IPS DF 4.7 (cell line): Measurements from ENCODE around the gene FYCO1.

ENCODE experiments used
- DNase-seq: peaks from one replicate; pipeline ENCODE4 v3.0.0-alpha.2; 2013; ENCODE audit warnings: low spot score; ENCODE audit errors: extremely low read depth

FYCO1 gene

DNA sequence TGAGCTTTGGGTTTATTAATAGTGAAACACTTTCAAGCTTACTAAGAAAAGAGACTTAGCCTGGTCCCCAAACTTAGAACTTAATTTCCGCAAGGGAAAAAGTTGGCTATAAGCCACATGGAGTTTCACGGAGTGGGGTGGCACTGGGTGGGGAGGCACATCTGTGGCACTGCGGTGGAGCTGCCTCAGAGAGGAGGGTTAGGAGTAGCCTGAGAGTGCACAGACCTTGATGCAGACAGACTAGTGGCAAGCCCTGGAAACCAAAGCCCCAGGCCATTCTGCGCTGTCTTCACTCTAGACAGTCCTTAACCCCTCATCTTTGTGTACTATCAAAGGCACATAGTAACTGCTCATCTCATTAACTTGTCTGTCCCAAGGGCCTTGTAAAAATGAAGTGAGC is 30.4 kb downstream of the FYCO1 start:
- DNase-seq = no peak

DNA sequence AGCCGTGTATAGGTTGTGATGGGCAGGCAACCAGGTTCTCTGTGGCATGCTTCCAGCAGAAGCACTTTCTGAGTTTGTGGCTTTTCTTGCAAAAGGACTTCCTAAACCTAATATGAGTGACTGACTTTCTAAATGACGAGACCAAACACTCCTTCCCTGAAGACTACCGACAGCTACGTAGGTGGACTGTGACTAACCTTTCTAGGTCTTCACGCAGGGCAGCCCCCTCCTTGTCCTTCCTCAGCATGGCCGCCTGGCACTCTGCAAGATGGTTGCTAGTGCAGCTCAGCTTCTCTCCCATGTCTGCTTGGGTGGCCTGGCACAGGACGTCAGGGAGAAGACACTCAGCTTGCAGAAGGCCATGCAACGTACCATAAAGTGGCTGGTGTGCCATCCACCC is 31.5 kb downstream of the FYCO1 start:
- no peak for DNase-seq

DNA sequence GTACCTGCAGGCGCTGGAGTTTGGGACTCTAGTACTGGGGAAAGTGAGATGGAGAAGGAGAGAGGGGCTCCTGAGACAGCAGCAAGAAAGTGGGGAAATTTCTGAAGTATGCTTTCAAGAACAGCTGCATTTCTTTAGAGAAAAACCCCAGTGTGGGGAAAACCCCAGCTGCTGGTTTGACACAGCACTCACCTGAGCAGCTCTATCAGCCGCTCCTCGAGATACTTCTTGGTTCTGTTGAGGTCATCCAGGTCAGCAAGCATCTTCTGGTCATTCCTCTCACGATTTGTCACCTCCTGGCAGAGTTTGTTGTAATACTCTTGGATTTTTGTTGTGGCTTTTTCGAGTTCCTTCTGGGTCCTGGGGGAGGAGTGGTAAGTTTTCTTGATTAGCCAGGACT is 33.6 kb downstream of the FYCO1 start:
- DNase-seq = no peak

DNA sequence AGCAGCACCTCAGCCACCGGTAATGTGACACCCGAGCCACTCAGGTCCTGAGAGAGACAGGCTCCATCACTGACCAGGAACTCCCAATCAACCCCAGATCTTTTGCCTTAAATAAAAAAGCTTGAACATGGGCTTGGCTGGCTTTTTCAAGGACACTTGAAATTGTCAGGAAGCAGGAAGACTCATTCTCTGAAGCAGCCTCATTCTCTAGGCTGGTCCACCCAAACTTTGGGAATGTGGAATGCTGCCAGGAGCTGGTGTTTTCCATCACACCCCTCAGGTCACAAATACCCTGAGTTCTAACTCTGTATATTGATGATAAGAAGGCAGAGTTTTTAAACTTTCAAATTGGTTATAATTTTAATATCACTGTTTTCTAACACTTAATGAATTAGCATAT is 35.3 kb downstream of the FYCO1 start:
- no peak for DNase-seq

DNA sequence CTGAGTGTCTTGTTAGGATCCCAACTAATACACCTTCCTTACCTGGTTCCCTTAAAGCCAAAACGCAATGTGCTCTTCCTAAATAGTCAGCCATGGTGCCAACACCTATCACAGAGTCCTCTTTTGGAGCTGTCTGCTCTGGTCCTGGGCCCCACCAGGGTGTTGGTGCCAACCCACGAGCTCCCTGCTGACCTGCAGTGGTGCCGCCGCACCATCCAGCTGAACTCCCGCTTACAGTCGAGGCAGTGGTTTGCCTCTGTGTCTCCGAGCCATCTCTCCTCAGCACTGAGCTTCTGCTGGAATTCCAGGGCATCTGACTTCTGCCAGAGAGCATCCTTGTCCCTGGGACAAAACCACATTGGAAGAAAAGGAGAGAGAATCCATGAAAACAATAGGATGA is 36.4 kb downstream of the FYCO1 start:
- DNase-seq = no peak

DNA sequence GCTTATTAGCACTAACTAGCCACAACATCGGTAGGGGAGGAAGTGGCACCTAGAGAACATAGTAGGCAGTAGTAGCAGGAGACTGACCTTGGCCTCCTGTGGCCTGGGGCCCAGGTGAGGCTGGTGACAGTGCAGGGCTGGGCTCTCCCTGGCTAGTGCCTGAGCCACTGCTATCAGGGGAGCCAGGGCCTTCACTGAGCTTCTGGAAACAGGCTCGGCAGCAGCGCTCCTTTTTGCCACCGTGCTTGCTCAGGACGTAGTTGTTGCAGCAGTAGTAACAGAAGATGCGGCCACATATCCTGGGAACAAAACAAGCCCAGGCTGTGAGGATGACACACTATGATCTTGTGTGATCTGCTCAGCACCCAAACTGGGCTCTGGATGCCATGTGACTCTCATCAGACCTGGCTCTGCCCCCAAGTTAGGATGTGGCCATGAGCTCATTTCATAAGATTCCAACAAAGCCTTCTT is 37.3 kb downstream of the FYCO1 start:
- no peak for DNase-seq

DNA sequence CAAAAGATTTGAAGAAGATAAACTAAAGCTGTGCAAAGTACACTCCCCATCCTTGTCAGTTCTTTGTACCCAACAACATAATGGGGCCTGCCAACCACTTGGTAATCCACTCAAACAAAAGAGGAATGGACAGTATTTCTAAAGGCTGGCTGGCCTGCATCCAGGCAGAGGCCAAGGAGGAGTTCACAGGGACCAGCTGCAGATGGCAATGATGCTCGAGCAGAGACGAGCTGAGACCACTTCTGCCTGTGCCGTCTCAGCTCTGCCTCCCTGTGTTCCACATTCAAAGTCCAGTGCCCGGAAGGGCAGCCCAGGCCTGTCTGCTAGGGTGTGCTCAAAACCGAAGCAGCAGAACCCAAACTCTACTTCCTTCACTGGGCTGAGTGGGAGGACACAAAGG is 38.0 kb downstream of the FYCO1 start:
- DNase-seq = no peak

DNA sequence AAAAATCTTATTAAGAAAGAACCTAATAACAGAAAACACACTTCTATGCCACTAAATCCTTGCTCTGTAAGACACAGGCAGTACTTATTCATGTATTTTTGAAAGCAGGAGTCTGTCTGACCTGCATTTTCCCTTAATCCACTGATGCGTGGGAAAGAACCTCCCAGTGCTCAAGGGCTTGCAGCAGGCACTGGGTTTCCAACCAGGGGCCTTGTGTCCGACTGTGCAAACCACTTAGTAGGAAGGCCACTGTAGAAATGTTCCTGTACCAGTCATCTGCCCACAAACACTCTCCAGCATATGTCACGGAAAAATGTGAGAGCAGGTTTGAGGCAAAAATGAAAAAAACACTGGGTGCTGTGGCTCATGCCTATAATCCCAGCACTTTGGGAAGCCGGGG is 39.9 kb downstream of the FYCO1 start:
- DNase-seq = no peak

DNA sequence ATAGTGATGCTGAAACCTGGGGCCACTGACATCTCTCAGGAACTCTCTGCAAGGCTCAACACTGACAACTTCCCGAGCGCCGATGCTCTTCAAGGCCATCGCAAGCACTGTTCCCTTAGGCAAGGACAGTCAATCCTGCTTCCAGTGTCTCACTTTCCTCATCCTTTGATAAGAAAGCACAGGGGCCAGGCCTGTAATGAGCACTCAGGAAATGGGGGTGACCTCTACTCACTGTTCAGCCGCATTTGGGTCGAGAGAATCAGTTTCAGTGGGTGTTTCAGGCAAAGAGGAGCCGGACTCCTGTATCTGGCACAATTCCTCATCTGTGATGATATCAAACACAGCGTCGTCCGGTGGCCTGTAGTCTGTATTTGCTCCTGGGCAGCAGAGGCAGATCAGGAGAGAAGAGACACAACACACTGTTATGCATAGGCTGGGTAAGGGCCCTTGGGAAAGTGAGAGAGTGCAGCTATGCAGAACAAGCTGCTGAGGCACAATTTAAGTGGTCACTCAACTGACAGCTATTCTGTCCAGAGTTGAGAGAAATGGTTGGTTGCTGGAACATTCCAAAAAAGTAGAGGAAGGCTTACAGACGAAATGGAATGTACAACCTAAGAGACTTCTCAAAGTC is 40.5 kb downstream of the FYCO1 start:
- DNase-seq = no peak

DNA sequence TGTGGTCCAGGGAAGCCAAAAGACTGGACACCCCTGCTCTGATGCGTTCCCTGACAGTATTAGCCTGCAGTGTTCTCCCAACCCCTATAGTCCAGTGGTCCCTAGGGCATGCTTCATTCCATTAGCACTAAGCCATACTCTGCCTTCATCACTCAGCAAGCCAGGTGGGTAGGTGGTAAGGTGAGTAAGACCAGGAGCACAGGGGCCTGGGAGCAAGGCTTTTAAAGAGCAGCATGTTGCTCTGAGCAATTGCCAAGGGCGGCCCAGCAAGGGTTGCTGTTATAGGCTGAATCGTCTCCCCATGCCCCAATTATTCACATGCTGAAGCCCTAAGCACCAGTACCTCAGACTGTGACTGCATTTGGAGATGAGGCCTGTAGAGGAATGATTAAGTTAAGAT is 41.3 kb downstream of the FYCO1 start:
- DNase-seq = no peak

DNA sequence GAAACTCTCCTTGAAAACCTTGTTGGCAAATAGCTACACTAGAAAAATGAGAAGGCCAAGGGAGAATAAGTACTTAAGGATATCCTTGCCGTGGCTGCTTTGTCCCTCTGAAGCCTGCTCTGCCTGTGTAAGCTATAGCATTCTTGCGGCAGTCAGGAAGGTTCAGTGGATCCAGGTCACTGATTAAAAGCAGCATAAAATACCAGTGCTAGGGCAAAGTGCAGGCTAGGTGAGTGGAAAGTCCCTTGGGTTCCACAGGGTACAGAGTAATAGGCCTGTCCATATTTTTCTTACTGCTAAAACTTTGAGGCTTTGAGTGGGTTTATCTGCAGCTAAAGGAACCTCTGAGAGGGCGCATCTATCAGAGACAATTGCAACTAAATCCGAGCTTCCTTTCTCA is 42.1 kb downstream of the FYCO1 start:
- DNase-seq = no peak

DNA sequence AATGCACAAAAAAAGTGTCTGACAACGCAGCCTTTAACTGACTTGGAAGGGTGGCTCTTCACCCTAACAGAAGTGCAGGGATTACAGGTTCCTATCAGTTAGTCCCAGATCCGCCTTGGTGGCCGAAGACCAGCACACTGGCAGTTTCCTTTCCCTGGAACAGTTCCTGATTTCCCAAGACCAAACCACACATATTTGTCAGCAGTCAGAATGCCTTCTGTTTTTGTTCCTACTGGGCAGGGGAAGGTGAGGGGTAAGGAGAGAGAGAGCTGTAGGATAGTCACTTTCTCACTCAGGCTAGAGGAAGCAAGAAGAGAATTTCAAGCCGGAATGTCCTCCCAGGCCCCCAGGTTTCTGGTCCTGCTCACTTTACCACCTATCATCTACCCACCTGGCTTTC is 43.2 kb downstream of the FYCO1 start:
- DNase-seq = no peak

DNA sequence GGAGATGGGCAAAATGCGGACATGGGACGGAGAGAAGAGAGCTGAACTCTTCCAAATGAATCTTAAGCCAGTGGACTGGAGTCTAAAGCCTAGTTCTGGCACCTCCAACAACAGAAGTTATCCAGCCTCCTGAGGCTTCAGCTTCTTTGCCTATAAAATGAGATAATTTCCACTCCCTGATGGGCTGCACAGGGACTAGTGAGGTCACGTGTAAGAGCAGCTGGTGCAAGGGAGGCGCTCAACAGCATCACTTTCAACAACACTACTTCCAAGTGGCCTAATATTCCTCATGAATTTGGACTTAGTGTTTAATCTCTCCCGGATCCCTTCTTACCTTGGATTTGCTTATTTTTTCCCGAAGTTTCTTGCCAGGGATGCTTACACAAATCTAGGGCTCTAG is 43.7 kb downstream of the FYCO1 start:
- no peak for DNase-seq

DNA sequence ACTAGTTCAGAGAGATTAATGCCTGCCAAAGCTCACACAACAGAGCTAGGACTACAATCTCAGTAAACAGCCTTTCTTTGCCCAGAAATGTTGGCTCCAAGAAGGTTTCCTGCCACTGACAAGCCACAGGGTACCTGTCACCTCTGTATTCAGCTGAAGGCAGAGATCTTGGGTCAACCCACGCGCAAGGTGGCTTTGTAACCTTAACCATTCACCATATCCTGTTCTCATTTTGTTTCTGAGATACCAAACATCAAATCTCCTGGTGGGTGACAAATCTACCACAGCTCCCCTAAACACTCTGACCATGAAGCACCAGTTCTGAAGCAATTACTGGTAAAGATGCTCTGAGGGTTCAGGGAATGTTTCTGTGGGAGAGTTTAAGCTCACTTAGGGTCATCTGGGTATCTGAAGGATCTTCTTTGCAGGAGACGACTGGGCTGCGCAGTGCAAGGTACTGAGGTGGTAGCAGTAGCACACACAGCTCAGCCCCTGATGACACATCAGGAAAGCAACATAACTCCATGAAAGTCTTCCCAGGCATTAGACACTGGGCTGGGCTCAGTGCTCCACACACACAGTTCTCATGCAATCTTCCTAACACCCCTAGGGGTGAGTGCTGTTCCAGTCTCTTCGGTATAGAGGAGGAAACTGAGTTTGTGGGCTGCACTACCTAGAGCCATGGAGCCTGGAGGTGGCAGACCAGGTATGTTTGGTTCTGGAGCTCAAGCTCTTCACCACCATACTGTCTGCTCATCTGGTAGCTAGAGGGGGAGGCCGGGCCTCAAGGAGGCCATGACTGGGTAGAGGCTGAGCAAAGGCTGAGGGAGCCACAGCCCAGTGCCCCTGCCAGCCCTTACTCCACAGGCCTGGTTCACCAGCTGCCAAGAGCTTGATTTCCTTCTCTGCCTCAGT is 44.7 kb downstream of the FYCO1 start:
- no peak for DNase-seq

DNA sequence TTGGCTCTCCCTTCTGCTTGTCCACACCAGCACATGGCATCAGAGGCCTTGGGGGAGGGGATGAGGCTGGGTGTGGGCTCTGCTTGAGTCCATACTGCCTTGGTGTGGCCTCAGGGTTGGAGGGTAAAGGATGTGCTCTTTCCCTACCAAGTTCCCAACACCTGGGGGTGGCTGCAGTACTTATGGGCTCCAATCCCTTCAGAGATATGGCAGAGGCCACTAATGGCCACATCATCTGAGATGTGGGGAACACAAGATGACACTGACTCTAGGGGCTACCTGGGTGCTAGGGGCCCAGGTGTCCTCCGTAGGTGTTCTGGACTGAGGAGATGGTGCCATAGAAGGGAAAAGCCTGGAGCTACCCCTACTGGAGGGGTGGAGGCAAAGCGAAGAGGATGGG is 45.5 kb downstream of the FYCO1 start:
- no peak for DNase-seq

DNA sequence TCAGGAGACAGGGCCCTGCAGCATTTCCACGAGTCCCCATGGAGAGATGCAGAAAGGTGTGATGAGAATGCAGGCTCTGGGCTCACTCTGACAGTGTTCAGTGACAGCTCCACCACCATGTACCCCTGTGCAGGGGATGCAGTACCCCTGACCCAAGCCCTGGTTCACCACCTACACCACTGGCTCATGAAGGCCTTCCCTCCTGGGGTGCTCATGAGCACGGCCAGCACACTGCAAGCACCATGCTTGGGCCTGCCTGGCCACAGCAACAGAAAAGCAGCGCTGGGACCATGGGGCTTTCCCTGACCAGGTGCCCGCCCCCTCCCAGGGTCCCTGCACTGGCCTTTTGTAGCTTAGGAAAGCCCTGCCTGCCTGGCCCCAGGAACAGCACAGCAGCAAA is 46.2 kb downstream of the FYCO1 start:
- DNase-seq = no peak

DNA sequence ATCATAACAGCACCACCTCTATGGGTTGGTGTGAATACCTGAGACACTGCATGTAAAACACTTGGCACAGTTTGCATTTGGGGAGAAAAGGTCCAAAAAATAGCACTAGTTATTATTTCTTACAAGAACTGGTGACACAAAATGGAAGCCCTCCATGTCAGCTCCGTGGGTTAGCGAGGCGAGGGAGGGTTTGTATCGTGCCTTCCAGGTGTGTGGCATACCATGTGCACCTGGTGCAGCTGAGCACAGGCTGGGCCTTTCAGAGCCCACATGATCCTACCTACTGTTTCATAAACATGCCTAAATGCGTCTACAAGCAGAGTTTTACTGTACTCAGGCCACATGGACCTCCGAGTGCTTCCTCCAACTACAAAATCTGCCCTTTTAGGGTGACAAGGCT is 46.7 kb downstream of the FYCO1 start:
- no peak for DNase-seq

DNA sequence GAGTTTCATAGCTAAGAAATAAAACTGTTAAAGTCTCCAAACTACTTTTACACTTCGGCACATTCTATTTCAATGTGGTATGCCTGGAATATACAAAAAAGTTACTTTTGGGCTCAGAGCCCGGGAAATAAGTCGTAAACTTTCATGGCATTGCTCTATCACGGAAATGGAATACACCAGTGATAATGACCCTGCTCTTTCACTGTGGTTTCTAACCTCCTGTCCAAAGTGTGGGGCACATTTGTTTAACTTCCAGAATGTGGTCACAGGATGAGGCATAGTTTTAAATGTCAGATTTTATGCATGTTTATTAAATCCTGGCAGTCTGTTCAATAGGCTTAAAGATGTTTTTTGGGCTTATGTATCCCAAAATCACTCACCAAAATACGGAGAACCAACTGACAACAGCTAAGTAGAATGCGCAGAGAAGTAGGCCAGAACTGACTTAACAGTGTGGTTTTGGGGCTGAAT is 47.3 kb downstream of the FYCO1 start:
- DNase-seq = no peak

DNA sequence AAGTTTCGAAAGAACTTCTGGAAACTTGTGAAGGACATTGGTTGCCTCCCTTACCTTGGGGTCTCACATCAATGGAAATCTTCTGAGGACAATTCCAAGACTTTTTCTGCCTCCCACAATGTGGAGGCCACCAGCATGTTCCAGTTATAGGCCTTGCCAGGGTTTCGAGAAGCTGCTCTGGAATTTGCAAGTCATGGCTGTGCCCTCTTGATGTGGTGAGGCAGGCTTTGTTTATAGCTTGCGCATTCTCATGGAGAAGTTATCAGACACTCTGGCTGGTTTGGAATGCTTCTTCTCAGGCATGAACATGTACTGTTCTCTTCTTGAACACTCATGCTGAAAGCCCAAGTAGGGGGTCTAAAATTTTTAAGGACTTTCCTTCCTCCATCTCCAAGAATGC is 48.3 kb downstream of the FYCO1 start:
- no peak for DNase-seq

DNA sequence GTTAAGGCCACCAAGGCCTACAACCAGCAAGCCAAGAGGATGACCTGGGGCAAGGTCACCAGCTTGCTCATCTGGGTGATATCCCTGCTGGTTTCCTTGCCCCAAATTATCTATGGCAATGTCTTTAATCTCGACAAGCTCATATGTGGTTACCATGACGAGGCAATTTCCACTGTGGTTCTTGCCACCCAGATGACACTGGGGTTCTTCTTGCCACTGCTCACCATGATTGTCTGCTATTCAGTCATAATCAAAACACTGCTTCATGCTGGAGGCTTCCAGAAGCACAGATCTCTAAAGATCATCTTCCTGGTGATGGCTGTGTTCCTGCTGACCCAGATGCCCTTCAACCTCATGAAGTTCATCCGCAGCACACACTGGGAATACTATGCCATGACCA is 48.7 kb downstream of the FYCO1 start:
- DNase-seq = no peak

DNA sequence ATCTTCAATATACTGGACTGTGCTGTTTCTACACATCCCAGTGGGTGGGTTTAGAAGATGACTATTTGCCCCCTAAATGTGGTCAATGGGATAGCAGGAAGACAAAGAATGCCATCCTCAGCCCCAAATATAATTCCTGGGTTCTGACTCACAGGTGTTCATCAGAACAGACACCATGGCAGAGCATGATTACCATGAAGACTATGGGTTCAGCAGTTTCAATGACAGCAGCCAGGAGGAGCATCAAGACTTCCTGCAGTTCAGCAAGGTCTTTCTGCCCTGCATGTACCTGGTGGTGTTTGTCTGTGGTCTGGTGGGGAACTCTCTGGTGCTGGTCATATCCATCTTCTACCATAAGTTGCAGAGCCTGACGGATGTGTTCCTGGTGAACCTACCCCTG is 49.3 kb downstream of the FYCO1 start:
- DNase-seq = no peak

DNA sequence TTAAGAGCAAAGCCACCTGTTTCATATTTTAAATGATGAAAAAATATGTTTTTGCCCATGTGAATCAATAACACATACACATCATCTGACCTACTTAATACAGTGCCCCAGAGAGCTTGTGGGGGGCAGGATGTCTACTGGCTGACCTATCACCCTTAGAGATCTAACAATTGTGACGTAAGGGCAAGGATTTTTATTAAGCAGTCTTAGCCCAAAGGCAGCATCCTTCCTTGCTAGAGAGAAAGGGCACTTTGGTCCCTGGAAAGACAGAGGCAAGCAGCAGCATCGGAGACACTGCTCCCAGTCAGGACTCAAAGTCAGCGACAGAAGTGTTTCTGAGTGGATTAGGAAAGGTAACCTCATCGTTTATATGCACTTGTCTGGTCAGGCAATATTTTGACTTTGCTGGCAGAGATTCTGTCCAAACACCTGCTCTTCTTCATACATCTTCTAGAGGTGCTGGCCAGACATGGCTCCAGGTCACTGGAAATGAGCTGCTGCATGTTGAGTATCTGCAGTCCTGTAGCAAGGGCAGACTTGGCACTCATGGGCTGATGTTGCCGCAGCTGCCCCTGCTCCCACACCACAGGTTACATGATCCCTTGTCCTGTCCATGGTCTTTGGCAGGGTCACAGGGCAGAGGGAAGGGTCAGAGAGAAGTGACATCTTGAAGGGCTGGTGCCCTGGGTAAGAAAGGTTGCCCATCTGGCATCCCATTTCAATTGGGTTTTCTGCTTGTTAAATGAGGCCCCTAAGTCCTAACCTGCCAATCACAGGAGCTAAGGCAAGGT is 50.6 kb downstream of the FYCO1 start:
- no peak for DNase-seq
